Ramos (cell line): ENCODE results near the gene MEOX1.

Experiments used
- in situ Hi-C: fragments of 300-500 bp; cut with MboI; formaldehyde crosslinking; loops from one replicate; pipeline ENCODE4 v1.14.3; 2022; ENCODE audit warnings: low sequenced_read_pairs; ENCODE audit not compliant: unreplicated experiment

MEOX1 gene

DNA sequence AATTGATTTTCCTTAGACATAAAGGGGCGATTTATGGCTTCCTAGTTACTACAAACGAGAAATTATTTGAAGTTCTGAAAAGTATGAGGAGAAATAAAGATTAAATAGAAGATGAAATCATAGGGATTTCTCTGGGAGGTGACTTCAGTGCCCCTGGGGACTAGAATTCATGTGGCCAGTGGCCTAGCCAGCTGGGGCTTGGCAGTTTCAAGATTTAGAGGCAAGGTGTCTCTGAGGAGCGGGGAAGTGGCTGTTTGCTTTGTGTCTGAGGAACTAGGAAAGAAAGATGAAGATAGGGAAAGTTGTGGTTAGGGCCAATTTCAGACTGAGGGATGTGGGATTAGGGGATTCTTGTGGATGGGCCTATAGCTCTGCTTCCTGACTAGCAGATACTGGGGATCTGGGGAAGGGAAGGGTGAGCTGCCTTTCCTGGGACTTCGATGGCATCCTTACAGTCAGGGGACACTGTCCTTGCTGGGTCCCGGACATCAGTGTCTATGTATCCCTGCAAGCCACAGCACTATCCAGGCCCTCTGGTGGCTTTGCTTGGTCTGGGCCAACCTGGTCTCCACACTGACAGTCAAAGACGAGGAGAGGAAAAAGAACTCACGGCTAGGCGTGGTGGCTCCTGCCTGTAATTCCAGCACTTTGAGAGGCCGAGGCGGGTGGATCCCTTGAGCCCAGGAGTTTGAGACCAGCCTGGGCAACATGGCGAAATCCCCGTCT, 22.4 kb upstream of the MEOX1 start:
- in situ Hi-C loops: no loop called here

DNA sequence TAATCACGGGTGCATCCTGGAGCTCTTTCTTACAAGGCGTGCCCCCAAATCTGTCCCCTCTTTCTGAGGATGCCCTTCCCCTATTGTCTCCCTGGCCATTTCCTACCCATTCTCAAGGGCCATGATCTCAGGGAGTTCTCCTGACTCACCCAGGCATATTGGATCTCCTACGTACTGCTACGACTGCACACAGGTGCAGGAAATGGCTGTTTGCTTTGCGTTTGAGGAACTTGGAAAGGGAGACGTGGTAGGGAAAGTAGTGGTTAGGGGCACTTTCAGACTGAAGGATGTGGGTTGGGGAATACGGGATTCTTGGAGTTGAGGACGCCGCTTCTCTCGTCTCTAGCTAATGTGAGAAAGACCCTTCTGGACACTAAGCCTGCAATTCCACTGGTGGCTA, 18.7 kb upstream of the MEOX1 start:
- in situ Hi-C loops: no loop called here

DNA sequence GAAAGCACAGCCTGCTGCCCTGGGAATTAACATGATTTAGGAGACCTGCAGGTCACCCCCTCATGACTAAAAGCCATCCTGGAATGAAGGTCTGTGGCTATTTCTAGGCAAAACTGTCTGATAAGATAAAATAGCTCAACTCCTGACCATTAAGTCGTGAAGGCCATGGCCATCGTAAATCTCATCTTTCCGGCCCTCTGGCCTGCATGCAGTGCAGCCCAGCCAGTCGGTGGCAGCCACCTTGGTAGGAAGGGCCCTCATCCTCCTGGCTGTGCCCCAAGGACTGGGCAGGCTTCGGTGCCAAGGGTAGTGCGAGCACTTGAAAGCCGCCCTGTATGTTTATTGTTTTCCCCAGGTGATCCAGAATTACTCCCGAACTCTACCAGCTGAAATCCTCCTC, 18.2 kb upstream of the MEOX1 start:
- in situ Hi-C loops: no loop called here

DNA sequence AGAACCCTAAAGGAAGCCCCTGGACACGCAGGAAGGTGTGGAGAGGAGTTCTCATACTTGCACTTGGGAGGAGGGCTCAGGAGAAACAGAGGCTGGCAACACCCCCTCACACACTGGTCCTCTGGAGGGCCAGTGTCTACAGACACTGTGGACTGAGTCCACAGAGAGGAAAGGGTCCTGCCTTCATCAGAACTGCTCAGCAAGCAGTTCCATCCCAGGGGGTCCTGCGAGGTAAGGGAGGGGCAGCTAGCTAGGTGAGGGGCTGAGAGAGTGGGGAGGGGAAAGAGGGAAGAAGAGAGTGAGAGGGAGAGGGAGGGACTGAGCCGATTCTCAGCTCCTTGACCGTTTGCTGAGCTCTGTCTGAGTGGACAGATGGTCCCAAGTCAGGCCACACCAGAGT, 17.7 kb upstream of the MEOX1 start:
- in situ Hi-C loops: no loop called here

DNA sequence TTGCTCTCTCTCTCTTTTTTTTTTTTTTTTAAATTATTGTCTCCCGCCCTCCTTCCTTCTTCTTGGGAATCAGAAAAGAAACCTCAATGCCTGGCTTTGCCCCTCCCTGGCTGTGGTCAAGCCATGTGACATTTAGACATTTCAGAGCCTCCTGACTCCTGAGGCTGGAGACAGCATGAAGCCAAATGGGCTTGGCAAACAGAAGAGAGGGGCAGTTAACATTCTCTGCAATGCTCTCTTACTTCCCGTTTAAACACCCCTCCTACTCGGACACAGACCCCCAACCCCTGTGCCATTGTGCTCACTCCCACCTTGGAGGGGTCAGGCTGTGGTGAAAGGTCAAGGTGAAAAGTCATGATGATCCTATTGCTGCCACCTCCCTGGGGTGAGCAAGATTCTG, 14.7 kb upstream of the MEOX1 start:
- in situ Hi-C loops: no loop called here

DNA sequence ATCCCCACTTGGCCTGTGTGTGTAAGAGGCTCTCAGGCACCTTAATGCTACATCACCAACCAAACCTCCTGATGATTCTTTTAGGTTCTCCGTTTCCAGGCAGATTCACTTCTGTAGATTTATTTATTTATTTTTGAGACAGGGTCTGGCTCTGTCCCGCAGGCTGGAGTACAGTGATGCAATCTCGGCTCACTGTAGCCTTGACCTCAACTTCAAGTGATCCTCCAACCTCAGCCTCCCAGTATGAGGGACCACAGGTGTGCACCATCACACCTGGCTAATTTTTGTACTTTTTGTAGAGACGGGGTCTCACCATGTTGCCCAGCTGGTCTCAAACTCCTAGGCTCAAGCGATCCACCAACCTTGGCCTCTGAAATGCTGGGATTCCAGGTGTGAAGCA, 12.7 kb upstream of the MEOX1 start:
- in situ Hi-C loops: loop anchor here (5.0 kb wide), 1 partner anchor 97 kb away; no protein-coding TSS in a partner anchor

DNA sequence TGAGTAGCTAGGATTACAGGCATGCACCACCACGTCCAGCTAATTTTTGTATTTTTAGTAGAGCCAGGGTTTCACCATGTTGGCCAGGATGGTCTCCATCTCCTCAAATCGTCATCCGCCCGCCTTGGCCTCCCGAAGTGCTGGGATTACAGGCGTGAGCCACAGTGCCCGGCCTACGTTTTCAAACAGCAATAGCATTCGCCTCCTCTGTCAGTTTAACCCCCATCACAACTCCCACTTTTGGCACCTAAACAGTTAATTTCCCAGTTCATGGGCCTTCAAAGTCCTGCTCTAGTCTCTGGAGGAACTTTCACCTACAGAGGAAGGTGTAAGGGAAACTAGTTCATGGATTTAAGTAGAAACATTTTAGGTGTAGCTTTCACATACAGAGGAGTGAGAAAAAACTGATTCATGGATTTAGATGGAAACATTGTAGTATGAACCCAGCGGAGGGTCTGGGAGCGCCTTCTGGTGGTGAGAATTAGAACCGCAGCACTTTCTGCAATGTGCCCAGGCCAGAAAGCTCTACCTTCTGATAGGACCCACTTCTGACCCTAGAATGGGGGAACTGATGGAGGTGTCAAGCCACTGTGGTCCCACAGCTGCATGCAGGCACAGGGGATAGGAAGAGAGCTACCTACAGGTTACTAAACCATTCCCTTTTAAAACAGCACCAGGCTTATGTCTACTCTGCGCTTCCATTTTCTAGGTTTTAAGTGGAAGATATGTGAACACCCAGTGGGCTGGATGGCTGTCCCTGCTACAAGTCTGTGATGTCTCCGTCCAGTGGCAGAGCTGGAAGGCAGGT, 12.0 kb upstream of the MEOX1 start:
- in situ Hi-C loops: loop anchor here (5.0 kb wide), 1 partner anchor 96 kb away; no protein-coding TSS in a partner anchor

DNA sequence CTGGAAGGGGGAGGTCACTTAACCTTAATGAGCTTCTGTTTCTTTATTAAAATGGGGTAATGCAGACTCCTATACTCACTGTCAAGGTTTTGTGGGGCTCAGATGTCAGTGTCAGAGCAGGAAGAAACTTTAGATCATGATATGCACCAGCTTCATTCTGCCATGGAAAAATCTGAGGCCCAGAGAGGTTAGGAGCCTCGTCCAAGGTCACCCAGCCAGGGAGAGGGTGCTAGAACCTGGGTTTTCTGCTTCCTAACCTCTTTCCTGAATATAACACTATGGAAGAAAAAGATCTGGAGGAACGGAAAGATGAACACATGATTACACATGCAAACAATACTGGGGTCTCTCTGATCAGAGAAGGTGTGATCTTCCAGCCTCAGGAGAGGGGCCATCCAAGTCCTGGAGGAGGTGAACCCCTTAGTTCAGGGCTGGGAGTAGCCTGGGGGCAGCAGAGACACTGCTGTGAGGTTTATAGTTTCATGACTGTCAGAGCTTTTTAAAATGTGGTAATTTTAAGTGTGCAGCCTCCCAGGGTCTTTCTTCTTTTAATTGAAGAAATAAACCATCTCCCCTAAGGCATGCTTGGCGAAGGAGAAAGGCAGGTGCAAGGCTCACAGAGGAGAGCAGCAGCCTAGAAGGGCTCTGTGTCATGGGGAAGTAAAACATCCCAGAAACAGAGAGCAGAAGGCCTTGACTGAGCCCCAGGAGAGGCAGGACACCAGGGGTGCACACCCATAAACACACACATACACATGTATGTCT, 10.2 kb upstream of the MEOX1 start:
- in situ Hi-C loops: loop anchor here (5.0 kb wide), 1 partner anchor 95 kb away; no protein-coding TSS in a partner anchor

DNA sequence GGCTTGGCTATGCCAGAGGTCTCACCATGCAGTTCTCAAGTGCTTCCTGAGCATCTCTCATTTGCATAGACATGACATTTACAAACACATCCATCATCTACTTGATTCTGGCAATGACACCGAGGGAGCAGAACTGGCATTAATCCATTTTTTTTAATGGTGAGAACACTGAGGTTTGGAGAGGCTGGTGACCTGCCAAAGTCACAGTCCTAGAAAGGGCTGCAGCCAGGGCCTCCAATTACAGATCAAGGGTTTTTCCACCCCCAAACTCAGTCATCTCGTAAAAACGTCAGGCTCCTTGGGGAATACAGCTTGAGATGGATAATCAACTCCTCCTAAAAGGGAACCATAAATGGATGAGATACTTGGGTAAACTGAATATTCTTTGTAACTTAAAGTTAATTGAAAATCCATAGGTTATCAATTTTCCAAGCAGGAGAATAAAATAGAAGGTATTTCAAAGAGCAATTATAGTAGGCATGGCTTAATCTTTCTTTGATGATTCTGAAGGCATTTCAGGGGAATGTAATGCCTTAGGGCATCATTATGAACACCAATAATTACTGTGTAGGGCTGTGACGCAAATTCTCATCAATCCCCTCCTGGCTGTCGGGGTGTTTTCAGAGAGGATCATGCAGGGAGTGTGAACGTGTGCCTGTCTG, 9.4 kb upstream of the MEOX1 start:
- in situ Hi-C loops: loop anchor here (5.0 kb wide), 1 partner anchor 94 kb away; no protein-coding TSS in a partner anchor

DNA sequence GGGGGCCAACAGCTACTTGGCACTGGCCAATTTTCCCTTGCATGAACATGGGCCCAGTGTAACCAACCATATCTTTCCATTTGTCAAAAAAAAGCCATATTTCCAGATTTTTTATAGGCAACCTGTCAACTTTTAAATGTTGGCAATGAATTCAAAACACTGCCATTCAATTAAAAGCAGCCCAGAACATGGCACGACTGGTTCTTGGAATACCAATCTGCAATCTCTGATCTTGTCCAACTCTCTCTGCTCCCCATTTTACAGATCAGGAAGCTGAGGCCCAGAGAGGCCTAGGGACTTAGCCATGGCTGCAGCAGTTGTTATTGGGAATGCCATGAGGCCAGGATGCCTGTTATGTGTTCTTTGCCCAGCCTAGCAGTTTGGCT, 8.9 kb upstream of the MEOX1 start:
- in situ Hi-C loops: loop anchor here (5.0 kb wide), 1 partner anchor 93 kb away; no protein-coding TSS in a partner anchor

DNA sequence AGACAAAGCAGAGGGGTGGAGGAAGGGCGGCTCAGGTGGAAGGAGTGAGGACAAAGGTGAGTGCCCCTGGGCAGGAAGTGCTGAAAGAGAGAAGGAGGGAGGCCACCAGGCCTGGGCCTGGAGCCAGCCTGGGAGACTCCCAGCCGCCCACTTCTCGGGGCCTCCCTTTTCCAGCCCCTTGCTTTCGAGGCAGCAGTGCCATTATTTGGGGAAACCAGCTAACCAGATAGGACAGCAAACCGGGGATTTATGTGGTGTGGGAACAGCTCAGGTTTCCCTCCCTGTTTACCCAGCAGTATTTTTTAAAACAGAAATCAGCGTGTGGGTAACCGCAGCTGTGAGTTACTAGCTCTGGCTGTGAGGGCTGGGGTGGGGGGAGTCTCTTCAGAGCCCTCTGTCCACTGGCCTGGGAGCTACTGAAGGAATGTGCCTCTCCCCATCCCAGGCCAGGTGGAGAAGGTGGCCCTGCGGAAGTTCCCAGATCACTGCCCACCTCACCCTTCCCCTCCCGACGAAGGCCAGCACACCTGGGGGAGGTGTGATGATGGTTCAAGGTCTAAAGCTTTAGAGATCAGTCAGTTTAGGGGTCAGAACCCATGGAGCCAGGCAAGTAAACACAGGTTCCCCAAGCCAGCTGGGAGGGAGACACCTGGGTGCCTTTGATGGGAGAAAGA, 8.4 kb upstream of the MEOX1 start:
- in situ Hi-C loops: loop anchor here (5.0 kb wide), 1 partner anchor 93 kb away; no protein-coding TSS in a partner anchor

DNA sequence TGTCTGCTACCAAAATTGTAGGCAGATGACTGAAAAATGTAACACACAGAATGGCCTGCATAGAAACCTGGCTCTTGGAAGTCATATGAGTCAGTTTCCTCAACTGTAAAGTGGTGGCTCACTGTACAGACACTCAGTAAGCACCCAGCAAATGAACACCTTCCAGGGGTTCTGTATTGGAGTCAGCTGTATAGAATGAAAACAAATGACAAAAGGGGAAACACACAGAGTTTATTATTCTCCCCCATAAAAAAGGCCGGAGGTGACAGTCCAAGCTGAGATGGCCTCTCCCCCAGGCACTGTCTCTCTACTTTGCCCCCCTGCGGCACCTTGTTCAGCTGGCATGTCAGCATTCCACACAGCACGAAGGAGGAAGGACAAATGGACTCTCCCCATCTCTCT, 6.2 kb upstream of the MEOX1 start:
- in situ Hi-C loops: no loop called here

DNA sequence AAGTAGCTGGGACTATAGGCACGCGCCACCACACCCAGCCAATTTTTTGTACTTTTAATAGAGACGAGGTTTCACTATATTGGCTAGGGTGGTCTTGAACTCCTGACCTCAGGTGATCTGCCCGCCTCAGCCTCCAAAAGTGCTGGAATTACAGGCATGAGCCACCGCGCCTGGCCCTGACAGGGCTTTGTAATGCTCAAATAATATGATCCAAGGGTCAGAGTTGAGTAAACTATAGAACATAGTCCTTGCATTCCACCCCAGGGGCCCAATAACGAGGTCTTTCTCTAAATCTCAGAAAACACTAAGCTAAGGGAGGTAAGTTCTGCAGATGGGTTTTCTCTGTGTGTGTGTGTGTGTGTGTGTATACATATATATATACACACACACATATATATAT, 5.8 kb upstream of the MEOX1 start:
- in situ Hi-C loops: no loop called here

DNA sequence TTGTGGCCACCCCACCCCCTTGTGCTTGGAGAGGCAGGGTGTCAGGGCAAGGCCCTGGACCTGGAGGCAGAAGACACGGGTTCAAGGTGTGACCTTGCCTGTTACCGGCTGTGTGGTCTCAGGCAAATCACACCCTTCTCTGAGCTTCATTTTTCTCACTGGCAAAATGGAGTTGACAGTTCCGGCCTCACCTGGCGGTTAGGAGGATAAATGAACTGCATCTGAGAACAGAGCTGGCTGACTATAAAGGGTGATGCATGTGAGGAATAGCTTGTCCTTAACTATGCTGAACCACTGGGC, 4.2 kb upstream of the MEOX1 start:
- in situ Hi-C loops: no loop called here

DNA sequence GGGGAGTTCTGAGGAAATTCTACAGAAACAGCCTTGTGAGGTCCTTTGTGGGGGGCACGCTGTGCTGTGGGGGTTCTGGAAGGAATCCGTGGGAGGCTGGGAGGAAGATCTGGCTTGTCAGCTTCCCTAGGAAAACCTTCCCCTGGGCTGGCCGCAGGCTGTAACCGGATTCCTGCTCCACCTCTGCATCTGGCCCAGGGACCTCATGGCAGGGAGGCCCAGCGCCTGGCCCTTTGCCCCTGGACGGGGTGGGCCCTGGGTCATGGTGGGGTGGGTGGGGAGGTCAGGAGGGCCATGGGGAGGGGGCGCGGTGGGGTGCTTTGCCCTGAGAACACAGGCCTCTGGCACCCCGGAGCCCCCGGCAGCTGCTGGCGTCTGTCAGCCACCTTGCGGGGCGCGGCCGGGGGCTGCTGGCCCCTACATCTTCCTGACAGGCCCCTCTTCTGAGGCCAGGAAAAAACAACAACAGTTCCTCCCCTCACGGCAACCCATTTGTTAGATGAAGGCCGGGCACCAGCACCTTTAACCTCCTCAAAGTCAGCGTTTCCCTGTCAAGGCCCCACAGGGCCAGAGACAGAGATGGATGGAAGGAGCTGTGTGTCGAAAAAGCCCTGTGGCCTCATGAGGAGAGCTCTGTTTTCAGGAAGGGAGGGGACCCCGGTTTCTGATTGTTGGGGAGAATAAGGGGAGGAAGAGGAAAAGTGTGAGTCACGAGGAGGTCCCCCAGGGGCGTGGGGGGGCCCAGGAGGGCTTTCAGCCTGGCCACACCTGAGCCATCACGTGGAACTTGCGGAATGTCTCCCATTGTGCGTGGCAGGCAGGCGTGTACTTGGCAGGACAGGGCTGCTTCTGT, 3.6 kb upstream of the MEOX1 start:
- in situ Hi-C loops: no loop called here

DNA sequence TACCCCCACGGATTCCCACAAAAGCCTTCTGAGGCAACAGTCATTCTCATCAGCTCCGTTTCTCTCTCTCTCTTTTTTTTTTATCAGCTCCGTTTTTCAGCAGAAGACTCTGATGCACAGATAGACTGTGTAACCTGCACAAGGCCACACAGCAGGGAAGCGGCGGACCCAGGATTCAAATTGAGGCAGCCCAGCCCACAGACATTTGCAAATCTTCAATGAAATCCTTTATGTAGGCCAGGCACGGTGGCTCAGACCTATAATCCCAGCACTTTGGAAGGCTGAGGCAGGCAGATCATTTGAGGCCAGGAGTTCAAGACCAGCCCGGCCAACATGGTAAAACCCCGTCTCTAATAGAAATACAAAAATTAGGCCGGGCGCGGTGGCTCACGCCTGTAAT, 2.4 kb upstream of the MEOX1 start:
- in situ Hi-C loops: no loop called here

DNA sequence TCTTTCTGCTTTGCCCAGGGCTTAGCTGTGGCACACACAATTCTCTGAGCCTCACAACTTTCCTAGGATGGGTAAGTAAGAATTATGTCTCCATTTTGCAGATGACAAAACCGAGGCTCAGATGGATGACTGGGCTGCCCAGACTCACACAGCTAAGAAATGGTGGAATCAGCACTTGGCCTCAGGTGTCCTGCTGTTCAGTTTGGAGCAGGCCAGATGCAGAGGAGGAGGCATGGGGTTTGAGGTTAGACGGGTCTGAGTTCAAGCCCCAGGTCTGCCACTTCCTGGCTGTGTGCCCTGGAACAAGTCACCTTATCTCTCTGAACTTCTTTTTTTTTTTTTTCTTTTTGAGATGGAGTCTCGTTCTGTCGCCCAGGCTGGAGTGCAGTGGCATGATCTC, 1.7 kb upstream of the MEOX1 start:
- in situ Hi-C loops: no loop called here

DNA sequence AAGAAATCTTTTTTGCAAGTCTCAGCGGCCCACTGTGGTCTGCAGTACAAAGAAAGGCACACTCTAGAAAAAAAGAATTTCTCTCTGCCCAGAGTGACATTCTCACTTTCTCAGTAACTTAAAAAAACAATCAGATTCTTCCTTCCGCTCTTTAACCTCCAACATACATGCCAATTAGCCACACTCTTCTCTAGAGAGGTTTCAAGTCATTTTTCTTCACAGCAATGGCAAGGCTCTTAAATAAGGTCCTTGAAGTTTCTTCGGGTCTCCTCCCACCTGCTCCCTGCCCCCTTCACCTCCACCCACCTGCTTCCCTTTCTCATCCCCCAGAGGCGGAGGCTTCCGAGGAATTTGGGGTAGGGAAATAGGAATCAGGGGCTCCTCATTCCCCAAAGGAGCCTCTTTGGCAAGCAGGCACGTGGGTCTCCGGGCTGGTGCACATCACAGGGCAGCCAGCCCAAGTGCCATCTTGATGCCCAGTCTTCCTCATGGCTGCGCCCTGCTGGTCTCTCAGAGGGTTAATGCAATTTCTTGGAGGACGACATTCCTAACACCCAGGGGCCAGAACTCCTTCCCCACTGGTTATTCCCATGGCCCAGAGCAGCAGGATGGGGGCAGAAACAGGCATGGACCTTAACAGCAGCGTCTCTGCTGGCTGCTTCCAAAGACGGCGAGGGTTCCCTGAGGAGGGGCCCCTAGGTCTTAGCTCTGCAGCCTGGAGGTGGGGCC, 855 bp upstream of the MEOX1 start:
- in situ Hi-C loops: no loop called here
